Measurements from ENCODE around the gene DIPK1C.
A peak's percentile ranks its signal among the peaks of the same experiment; 100 is the strongest.
"Not testable (repeated sequence)": the region's sequence is repeated elsewhere in the genome, so short reads cannot be mapped to it uniquely, and the experiment has no call there.

Gene DIPK1C

DNA sequence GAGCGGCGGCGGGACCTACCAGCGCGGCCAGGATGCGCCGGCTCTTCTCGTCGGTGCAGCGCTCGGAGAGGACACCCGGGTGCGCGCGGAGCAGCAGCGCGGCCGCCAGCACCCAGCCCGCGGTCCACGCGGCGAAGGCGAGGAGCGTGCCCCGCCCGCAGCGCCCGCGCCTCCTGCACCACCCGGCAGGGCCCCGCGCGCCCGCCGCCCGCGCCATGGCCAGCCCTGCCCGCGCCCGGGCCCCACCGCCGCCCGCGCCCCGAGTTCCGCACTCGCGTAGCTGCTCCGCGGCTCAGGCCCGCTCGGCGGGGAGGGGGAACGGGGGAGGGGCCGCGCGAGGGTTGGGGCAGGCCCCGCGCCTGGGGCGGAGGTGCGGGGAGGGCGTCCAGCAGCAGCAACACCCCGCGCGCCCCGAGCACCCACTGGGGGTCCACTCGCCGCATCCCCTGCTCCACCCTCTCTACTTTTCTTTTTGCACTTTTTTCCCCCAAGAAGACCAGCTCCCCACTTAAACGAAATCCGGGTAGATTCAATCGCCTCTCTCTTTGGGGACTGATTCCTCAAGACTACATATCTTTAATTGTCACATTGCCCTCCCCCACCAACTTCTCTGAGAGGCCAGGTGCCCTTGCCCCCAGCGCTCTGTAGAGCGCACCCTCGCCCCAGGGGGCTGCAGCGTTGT lies at the start of gene DIPK1C:
DIPK1C (minus strand) TSS at position 266 of the 682 bp plus-strand sequence; CDS start at position 217, 49 bp downstream.
- no peak for DNase-seq

DNA sequence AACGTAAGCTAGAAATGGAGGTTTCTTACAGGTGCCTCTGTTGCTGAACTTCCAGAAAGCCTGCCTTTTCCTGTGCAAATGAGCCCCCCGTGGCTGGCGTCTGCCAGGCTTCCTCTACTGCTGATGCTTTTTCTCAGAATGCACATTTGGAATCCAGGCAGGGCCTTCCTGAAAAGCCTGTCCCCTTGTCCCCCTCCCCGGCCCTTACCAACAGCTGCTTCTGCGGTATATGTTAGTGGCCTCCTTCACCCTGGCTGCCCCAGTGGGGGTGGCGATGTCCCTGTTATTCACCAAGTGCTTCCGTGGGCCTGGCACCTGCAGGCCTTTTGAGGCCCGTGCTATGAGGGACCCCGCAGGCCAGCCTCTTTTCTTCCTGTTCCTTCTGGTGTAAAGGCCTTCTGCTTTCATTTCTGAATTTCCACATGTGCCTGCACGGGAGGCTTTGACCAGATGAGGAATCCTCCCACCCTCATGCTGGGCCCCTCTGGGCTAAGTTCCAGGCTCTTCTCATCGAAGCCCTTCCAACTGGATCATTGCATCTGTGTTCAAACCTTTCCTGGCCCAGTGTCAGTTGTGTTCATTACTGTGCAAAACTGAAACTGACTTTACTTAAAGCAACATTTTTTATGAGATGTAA lies 49.5 kb upstream of the DIPK1C start:
- DNase-seq: no peak

DNA sequence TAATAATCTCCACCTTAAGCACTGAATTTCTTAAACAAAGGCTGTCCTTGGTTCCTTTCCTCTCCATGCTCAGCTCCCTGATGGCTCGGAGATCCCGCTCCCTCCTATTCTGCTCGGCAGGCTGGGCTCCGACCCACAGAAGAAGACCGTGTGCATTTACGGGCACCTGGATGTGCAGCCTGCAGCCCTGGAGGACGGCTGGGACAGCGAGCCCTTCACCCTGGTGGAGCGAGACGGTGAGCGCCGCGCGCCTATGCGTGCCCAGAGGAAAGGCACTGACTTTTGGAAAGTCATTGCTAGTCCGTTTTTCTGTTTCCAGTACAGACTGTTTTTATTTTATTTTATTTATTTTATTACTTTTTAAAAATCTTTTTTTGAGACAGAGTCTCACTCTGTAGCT lies 48.7 kb upstream of the DIPK1C start:
- DNase-seq: peak; percentile 35

DNA sequence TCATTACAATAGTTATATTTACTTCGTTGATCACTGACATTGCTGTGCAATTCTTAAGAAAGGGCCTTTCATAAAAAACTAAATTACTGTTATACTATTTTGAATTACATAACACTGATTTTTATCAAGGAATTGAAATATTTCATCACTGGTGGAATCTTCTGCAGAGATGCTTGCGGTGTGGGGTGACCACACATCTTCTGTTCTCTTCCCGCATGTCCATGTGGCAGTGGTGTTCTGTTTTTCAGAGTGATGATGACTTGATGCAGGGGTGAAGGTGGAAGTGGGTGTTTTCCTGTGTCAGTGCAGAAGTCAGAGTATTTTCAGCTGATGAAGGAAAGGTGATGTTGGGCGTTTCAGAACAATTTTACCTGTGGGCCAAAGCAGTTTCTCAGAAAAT lies 46.0 kb upstream of the DIPK1C start:
- no peak for DNase-seq

DNA sequence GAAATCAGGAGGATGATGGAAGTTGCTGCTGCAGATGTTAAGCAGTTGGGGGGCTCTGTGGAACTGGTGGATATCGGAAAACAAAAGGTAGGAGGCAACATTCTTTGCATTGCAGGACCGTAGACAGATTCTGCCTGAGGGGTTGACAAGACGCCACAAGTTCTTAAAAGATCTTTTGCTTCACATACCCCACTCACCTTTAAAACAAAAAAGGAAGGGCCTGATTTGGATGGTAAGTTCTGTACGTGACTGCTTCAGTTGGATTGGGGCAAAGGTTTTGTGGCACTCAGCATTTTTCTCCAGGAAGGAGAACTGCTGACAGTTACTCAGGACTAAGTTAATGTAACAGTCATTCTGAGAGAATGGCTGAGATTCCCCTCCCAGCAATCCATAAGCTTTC lies 44.3 kb upstream of the DIPK1C start:
- no peak for DNase-seq

DNA sequence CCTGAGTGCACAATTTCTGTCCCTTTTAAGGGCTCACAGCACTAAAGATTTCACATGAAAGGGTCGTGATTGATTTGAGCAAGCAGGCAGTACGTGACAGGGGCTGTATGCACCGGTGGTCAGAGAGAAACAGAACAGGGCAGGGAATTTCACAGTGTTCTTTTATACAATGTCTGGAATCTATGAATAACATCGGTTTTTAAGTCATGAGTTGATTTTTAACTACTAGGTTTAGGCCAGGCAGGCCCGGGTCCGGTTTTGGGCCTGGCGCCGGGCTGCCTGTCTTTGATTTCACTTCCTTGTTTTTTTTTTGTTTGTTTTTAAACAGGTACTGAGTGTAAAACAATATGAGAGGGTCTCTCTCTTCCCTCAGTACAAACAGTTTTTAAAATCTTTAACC lies 43.7 kb upstream of the DIPK1C start:
- not testable (repeated sequence) for DNase-seq

DNA sequence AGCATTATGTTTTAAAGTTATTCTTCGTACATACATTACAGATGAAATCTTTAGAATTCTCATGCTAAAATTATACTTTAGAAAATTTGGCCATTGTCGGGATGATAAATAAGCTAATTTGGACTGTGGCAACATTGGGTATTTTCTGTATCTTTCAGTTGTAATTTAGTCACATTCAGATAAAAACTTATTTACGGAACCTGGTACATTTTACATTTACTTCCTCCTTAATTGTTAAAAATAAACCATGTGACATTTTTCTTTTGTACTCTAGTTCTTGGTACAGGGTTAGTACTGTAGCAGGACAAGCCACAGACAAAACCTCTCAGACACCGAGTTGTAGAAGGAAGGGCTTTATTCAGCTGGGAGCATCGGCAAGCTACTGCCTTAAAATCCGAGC lies 43.3 kb upstream of the DIPK1C start:
- DNase-seq: no peak

DNA sequence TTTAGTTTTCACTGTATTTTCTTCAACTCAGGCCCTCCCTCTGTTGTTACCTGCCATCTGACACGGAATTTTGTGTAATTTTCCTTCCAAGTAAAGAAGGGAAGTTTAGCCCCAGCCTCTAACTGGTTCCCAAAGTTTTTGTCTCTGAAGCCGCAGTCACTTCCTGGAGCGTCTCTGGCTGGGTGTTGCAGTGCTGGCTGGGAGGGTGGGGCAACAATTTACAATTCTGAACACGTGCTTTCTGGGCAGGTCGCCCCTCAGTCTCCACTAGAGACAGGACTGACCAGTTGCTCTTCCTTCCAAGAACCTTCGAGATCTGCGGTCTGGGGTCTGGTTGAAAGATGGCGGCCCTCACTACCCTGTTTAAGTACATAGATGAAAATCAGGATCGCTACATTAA lies 42.5 kb upstream of the DIPK1C start:
- peak; percentile 68 for DNase-seq

DNA sequence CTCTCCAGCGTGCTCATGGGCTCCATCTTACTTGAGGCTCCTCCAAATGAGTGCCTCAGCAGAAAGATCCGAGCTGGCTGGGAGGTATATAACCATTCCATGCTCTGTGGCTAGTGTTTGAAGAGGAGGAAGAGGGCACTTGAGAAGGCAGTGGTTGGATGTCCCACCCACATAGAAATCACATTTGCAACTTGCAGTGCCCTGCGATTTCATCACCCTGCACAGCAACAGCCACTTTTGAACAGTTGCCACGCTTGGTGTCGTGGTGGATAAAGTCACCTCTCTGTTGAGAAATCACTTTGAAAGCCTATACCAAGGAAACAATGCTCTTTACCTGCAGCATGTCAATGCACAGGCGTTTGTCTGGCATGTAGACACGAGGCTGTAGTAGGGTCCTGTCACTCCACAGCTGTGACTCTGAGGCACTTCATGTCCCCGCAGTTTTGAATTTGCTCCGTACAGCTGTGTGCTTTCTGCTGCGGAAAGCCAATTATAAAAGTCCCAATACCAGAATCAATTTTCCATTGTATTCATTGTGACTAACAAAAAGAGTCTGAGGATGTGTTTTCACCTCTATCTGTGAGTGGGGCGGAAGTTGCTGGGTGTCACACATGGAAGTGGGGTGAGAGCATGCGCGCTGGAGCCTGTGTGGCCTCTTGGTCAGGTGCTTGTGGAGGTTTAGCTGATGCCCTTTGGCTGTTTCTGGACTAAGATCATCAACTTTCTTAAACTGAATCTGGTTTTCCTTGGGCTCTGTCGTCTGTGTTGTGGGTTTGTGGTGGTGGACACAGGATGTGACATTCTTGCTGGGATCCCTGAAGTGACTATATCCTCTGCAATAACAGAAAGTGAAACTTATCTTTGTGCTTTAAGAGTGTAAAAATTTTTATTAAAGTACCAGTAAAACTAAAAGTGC lies 41.9 kb upstream of the DIPK1C start:
- peak; percentile 87 for DNase-seq

DNA sequence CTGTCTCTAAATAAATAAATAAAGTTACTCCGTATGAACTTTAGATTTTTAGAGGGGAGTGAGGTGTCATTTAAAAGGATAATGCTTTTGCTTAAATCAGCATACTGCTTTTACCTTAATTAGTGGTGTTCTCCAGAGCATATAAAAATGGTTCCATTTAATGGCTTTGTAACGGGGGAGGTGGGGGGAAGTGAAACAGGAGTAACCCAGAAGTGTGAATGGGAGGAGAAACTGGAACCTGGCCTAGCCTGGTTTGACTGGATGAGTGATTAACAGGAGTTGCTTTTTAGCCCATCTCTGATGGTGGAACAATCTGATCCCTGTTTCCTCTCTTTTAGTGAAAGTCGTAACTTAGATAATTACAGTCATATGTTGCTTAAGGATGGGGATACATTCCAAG lies 40.7 kb upstream of the DIPK1C start:
- DNase-seq: no peak

DNA sequence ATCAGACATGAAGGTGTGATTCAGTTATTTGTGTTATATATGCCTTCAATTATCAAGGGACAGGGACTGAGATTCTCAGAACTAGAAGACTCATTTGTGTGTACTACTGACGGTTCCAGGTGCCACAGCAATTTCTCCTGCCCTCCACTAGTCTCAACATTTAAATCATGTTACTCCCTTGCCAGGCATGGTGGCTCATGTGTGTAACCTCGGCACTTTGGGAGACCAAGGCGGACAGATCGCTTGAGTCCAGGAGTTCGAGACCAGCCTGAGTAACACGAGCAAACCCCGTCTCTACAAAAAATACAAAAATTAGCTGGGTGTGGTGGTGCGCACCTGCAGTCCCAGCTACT lies 40.2 kb upstream of the DIPK1C start:
- DNase-seq: no peak

DNA sequence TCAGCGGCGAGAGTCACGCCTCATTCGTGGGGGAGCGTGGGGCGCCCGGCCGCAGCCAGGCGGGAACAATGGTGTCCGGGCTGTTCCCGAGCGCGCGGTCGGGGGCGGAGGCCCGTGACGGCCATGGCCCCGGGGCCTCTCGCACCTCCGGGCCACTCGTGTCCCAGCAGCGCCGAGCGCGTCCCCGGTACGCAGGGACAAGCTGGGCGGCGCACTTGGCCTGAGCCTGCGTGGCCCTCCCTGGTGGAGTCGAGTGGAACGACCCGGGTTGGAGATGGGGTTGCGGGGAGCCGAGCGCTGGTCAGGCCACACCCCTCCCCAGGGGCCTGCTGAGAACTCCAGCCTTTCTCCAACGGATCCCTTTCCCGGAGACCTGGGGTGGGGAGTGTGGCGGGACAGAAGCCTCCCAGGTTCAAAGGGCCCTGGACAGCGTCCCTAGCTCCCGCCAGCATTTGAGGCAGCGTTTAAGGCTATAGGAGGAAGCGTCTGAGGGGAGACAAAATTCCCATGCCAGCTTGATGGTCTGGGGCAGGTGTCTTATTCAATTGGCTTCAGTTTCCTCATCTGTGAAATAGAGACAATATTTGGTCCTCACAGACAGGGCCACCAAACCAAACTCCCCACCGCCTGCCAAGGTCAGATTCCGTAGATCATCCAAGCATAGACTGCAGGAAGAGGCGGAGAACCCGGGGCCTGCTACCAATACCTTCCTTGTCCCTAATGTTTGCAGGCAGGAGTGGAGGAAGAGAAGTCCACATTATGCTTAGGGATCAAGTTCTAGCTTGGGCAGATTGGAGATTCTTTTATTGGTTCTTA lies 39.6 kb upstream of the DIPK1C start:
- no peak for DNase-seq

DNA sequence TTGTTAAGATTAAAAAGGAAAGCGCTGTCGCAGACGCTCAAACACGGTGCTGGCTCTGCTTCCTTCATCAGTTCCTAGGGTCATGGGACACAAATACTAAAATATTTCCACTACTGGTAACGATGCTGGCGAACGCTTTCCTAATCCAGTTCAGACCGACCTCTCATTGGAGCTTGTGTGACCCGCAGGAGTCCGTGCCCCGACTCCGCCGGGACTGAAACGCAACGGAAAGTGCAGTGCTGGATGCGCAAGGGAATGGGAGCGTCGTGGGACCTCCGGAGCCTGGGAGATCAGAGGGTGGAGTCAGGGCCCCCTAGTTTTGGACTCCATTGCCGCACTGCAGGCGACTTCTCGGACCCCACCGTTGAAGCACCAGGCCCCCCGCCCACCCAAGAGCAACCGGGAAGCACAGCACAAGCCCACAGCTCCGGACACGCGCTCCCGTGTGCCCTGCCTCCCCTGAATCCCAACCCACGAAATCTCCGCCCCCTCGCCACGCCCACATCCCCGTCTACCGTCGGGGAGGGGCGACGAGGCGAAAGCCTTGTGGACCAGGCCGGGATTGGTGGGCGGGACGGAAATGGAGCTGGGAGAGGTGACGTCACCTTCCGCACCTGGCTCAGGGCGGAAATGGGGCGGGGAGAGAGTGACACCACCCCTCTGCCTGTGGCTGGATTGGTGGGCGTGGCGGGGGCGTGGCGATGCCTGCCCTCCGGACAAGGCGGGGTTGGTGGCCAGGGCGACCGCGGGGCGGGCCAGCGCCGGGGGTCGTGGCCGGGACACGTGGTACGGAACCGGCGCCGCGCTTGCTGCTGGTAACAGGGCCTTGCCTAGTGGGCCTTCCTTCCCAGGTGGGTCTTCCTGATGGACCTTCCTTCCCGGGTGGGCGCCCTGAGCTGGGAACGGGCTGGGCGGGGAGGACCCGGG lies 38.7 kb upstream of the DIPK1C start, which contains the start of gene CNDP2:
CNDP2 (plus strand) TSS at position 783 of the 927 bp plus-strand sequence. CDS start 3,611 bp downstream, outside the sequence.
- DNase-seq: peak; percentile 100

DNA sequence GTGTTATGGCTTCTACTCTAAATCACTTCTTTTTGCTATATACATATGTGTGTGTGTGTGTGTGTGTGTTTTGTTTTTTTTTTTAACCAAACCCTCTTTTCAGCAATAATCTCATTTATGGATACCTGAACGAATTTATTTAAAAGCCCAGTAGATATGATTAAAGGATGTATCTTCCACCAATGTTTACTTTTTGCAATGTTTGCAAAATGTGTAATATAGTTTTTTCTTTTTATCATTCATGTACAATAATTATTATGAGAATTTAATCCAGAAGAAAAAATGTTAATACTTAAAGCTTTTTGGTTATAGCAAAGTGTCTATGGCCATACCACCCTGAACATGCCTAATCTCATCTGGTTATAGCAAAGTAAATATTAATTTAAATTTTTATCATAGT lies 37.4 kb upstream of the DIPK1C start:
- no peak for DNase-seq

DNA sequence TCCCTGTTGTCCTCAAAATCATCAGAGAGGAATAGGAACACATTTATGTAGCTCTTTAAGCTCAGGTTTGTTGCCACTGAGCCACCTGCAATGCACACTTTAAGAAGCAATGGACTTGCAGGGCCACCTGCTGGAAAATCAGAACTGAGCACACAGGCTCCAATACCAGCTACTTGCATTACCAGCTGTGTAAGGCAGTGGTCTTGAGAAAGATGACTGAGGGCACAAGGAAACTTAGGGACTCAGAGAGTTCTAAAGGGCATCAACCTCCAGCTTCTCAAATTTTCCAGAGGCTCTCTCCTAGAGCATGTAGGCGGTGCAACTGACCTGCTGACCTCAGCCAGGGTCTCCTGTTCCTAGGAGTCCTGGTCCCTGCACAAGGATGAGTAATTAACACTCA lies 36.6 kb upstream of the DIPK1C start:
- peak; percentile 63 for DNase-seq

DNA sequence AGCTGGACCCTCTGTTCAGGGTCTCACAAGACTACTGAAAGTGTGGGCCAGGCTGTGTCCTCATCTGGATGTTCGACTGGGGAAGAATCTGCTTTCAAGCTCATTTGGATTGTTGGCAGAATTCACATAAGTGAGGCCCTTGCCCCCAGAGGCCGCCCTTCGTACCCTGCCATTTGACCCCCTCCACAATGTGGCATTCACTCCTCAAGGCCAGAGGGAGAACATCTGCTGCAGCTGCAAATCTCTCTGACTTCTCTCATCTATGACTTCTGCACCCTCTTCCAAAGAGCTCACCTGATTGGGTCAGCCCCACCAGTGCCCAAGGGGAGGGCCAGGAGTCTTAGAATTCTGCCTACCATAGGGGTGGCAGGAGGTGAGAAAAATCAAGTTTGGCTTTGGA lies 35.2 kb upstream of the DIPK1C start:
- DNase-seq: no peak

DNA sequence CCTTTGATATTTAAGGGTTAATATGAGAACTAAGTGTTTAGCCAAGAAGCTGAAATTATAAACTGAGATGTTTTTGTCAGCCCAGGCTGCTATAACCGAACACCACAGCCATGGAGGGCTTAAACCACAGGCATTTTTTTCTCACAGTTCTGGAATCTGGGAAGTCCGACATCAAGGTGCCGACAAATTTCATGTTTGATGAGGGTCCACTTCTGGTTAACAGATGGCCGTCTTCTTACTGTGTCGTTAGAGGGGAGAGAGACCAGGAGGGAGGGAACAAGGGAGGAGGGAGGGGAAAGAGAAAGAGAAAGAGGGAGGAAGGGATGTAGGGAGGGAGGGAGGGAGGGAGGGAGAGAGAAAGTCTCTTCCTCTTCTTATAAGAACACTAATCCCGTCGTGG lies 32.6 kb upstream of the DIPK1C start:
- no peak for DNase-seq

DNA sequence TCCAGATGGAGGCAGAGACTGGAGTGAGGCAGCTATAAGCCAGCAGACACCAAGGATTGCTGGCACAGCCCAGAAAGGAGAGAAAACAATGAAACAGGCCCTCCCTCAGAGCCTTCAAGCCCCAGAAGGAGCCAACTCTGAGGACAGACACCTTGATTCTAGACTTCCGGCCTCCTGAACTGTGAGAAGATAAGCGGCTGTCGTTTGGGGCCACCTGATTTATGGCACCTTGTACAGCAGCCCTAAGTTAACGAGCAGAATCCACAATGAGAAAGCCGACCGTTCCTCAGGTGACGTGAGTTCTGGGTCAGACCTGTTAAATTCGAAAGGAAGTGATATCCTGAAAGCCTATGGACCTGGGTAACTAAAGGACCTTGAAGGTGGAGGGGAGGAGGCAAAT lies 31.8 kb upstream of the DIPK1C start:
- no peak for DNase-seq

DNA sequence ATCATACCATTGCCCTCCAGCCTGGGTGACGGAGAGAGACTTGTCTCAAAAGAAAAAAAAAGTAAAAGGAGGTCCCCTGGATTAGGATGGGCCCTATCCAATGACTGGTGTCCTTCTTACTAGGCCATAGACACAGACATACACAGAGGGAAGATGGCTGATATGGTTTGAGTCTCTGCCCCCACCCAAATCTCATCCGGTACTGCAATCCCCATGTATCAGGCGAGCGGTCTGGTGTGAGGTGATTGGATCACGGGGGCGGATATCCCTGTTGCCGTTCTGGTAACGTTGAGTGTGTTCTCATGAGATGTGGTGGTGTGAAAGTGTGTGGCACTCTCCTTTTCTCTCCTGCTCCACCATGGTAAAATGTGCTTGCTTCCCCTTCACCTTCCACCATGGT lies 31.2 kb upstream of the DIPK1C start:
- DNase-seq: no peak

DNA sequence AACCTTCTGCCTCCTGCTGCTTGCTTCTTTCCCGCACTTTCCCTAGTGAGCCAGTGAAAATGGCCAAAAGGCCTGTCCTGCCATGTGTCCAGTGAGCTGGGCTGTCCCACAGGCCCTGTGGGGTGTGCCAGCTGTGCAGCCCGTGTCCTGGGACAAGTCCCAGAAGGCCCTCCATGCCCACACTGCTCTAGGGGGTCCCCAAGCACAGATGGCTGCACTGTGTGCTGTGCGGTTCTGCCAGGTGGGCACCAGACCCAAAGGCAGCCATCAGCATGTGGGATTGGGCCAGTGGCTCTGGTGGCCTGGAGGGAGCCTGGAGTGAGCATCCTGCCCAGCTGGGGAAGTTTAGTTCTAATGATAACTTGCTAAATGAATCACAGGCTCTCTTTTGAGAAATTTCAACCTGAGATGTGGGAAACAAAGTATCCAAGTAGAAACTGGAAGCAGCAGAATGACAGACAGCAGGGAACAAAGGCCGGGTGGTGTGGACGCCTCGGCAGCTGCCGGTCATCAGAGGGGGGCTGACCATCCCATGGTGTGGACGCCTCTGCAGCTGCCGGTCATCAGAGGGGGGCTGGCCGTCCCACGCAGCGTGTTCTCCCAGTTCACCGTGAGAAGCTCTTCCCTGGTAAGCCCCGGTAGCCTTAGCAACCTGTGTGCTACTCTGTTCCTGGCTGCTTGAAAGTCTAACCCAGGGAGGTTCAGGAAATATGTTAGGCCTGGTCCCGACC lies 29.2 kb upstream of the DIPK1C start:
- DNase-seq: no peak

DNA sequence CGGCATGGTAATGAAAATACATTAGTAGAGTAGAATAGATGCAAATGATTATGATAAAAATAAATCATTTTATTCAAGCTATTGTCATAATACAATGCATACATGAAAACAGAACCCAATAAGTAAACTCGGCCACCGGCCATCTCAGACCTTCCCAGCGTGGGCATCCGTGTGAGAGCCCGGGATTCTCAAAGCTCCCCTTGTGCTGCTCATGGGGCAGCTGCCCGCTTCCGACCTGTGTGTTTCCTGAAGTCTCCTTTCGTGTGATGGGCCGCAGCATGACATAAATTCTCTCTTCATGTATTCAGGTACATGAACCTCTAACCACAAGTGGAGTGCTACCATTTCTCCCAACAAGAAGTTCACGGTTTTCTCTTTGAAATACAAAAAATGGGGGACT lies 25.6 kb upstream of the DIPK1C start:
- DNase-seq: no peak
